Measurements from ENCODE around the gene SLC49A3. TPM values are rescaled to one million over a fixed set of nuclear protein-coding genes. Genes with fewer than 3 reads are reported as not detected.

SLC49A3 gene
- total RNA-seq, 1 donor from 2014 or later: 6.2 TPM

DNA sequence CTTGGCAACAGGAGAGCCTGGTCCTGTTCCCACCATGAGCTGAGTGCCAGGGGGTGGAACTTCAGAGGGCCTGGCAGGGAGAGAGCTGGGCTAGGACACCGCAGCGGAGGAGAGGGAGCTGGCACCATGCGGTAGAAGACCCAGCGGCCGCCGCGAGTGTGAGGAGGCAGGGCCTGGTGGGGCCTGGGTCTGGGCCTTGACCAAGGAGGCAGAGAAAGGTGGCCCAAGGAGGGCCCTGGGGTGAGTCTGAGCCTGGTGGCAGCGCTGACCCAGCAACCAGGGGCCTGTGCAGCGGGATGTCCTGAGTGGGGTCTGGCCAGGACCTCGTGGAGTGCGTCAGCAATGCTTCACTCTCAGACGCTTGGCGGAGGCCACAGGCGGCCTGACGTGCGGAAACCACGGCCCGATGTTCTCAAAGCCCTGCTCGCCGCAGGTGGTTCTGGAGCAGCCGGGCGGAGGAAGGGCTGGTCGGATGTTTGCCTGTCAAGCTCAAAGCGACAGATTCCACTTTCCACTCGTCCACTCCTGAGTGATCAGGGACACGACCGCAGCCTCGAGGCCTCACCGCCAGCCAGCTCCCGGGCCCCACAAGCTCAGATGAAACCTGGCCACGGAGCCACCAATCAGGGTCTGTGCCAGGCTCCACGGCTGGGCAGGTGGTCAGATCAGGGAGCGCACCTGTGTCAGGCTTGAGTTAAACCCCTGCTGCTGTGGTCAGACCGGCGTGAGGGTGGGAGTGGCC lies 35.7 kb downstream of the SLC49A3 start:
- Histone ChIP-seq H3K4me3 (ENCODE audit: insufficient read depth, low read depth, low read length) (no peak overlapping the region), H3K4me2 (ENCODE audit: low read length) (no peak overlapping the region), H3K27ac (ENCODE audit: low read depth, low read length) (no peak overlapping the region), H3K9me3 (ENCODE audit: insufficient read depth, low read depth, low read length) (peaks cover 2% of the 10 kb centered on the region), H3K4me1 (ENCODE audit: insufficient read depth, low read length) (no peaks in the 10 kb centered on the region), H2AFZ (ENCODE audit: low read depth, low read length) (no peak overlapping the region), H3K27me3 (ENCODE audit: insufficient read depth, low read length) (peaks cover 4% of the 10 kb centered on the region), H3K79me2 (ENCODE audit: insufficient read depth, low read length) (no peaks in the 10 kb centered on the region), H3K36me3 (ENCODE audit: insufficient read depth, low read length) (no peaks in the 10 kb centered on the region), H4K20me1 (ENCODE audit: insufficient read depth, low read length) (no peaks in the 10 kb centered on the region), H3K9ac (ENCODE audit: low read length) (no peak overlapping the region)
- no peak overlapping the region for H3K4me3 Mint-ChIP-seq (ENCODE audit: unreplicated experiment)
- H3K9me3 Mint-ChIP-seq (ENCODE audit: unreplicated experiment): peaks cover 3% of the 10 kb centered on the region
- TF ChIP-seq EZH2 (IDR thresholded peaks at IDR 0.05; ENCODE audit: insufficient read depth, low read length): no peak
- TF ChIP-seq, protein P1, sequence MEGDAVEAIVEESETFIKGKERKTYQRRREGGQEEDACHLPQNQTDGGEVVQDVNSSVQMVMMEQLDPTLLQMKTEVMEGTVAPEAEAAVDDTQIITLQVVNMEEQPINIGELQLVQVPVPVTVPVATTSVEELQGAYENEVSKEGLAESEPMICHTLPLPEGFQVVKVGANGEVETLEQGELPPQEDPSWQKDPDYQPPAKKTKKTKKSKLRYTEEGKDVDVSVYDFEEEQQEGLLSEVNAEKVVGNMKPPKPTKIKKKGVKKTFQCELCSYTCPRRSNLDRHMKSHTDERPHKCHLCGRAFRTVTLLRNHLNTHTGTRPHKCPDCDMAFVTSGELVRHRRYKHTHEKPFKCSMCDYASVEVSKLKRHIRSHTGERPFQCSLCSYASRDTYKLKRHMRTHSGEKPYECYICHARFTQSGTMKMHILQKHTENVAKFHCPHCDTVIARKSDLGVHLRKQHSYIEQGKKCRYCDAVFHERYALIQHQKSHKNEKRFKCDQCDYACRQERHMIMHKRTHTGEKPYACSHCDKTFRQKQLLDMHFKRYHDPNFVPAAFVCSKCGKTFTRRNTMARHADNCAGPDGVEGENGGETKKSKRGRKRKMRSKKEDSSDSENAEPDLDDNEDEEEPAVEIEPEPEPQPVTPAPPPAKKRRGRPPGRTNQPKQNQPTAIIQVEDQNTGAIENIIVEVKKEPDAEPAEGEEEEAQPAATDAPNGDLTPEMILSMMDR (IDR thresholded peaks at IDR 0.05; ENCODE audit: insufficient read depth, low read depth, low read length): no peak
- H3K36me3 Mint-ChIP-seq (ENCODE audit: low read depth, unreplicated experiment): no peaks in the 10 kb centered on the region
- no peak overlapping the region for H3K27ac Mint-ChIP-seq (ENCODE audit: unreplicated experiment)
- no peaks in the 10 kb centered on the region for H3K4me1 Mint-ChIP-seq (ENCODE audit: low read depth, unreplicated experiment)
- FAIRE-seq (no peak), DNase-seq (ENCODE audit: low read depth) (no peak)
- H3K27me3 Mint-ChIP-seq (ENCODE audit: low read depth, unreplicated experiment): peaks cover 21% of the 10 kb centered on the region

DNA sequence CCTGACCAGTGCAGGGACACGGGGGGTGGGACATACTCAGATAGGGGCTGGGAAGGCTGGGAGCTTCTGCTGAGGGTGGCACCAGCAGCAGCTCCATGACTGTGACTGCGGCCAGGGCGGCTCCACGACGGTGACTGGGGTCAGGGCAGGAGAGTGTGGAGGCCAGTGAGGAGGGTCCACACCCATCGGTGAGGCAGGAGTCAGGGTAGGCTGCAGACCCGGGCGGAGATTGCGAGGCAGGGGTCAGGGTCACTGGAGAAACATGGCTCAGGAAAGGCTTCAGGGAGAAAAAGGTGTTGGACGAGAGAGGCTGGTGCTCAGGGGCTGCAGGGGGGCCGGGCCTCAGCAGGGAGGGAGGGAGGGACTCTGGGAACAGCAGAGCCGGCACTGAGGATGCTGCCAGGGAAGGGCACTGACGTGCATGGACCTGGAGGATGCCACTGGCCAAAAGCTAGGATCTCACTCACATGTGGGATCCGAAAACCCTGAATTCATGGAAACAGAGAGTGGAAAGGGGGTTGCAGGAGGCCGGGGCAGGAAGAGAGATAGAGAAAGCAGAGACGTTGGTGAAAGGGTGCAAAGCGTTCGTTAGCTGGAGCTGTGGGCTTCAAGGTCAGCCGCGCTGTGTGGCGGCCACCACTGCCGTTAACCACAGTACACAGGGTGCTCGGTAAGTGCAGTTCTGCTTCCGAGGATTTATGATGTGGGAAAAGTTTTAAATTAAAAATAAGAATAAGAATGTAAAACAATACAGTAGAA lies 36.9 kb downstream of the SLC49A3 start:
- DNase-seq (ENCODE audit: low read depth) (no peak), FAIRE-seq (no peak)
- Histone ChIP-seq H4K20me1 (ENCODE audit: insufficient read depth, low read length) (no peaks in the 10 kb centered on the region), H3K79me2 (ENCODE audit: insufficient read depth, low read length) (no peaks in the 10 kb centered on the region), H3K4me2 (ENCODE audit: low read length) (no peak overlapping the region), H3K4me1 (ENCODE audit: insufficient read depth, low read length) (no peaks in the 10 kb centered on the region), H3K9me3 (ENCODE audit: insufficient read depth, low read depth, low read length) (peaks cover 2% of the 10 kb centered on the region), H2AFZ (ENCODE audit: low read depth, low read length) (no peak overlapping the region), H3K9ac (ENCODE audit: low read length) (no peak overlapping the region), H3K27ac (ENCODE audit: low read depth, low read length) (no peak overlapping the region), H3K27me3 (ENCODE audit: insufficient read depth, low read length) (peaks cover 4% of the 10 kb centered on the region), H3K4me3 (ENCODE audit: insufficient read depth, low read depth, low read length) (no peak overlapping the region), H3K36me3 (ENCODE audit: insufficient read depth, low read length) (no peaks in the 10 kb centered on the region)
- Mint-ChIP-seq H3K4me3 (ENCODE audit: unreplicated experiment) (no peak overlapping the region), H3K27me3 (ENCODE audit: low read depth, unreplicated experiment) (peaks cover 21% of the 10 kb centered on the region), H3K4me1 (ENCODE audit: low read depth, unreplicated experiment) (no peaks in the 10 kb centered on the region), H3K9me3 (ENCODE audit: unreplicated experiment) (peaks cover 3% of the 10 kb centered on the region), H3K36me3 (ENCODE audit: low read depth, unreplicated experiment) (no peaks in the 10 kb centered on the region), H3K27ac (ENCODE audit: unreplicated experiment) (no peak overlapping the region)
- TF ChIP-seq EZH2 (IDR thresholded peaks at IDR 0.05; ENCODE audit: insufficient read depth, low read length): no peak
- TF ChIP-seq, protein P1 (IDR thresholded peaks at IDR 0.05; ENCODE audit: insufficient read depth, low read depth, low read length): no peak
